ENCODE results near the gene KCNC1. TPM values are rescaled to one million over a fixed set of nuclear protein-coding genes. Genes with fewer than 3 reads are reported as not detected.

KCNC1 gene
- total and polyA plus RNA-seq, 2 experiments from 2014 or later = 0.11 TPM; not detected in 1

DNA sequence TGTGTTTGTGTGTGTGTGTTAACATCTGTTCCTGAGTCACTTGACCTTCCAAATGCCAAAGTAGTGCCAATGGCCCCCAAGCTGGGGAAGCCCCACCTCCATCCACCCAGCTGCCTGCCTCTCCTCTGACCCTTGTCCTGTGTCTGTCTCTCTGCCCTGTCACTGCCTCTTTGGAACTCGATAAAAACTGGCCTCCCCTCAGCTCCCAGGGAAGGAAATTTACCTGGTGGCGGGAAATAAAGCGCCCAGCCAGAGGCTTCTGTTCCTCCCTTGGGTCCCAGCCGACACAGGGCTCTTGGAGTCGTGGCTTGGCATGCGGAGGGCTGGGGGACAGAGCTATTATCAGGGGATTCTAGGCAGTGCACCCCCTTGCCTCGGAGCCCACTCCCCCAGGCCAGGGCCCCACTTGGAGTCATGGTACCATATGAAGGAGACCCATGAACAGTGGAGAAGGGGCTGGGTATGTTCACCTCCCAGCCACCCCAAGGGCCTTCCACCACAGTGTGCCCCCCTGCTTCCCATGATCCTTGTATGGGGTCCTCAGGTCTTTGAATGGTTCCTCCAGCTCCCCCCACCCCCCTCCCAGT, 6.2 kb downstream of the KCNC1 start:
- TF ChIP-seq, protein P1, sequence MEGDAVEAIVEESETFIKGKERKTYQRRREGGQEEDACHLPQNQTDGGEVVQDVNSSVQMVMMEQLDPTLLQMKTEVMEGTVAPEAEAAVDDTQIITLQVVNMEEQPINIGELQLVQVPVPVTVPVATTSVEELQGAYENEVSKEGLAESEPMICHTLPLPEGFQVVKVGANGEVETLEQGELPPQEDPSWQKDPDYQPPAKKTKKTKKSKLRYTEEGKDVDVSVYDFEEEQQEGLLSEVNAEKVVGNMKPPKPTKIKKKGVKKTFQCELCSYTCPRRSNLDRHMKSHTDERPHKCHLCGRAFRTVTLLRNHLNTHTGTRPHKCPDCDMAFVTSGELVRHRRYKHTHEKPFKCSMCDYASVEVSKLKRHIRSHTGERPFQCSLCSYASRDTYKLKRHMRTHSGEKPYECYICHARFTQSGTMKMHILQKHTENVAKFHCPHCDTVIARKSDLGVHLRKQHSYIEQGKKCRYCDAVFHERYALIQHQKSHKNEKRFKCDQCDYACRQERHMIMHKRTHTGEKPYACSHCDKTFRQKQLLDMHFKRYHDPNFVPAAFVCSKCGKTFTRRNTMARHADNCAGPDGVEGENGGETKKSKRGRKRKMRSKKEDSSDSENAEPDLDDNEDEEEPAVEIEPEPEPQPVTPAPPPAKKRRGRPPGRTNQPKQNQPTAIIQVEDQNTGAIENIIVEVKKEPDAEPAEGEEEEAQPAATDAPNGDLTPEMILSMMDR (conservative IDR thresholded peaks at IDR 0.05; ENCODE audit: low read depth in 2 of 2) = no peak
- TF ChIP-seq CREB1 (CRISPR knock-in tag; IDR thresholded peaks at IDR 0.05; ENCODE audit: low read depth) (no peak), POLR2AphosphoS5 (IDR thresholded peaks at IDR 0.05; ENCODE audit: low read depth) (no peak), ZNF331 (CRISPR knock-in tag; IDR thresholded peaks at IDR 0.05; ENCODE audit: low read depth) (no peak), ZNF114 (CRISPR knock-in tag; IDR thresholded peaks at IDR 0.05) (no peak), NANOG (IDR thresholded peaks at IDR 0.05; ENCODE audit: borderline replicate concordance) (no peak), EZH2phosphoT487 (IDR thresholded peaks at IDR 0.05; ENCODE audit: unreplicated experiment) (no peak), STAT1 (IDR thresholded peaks at IDR 0.05; ENCODE audit: unreplicated experiment) (no peak), JUNB (IDR thresholded peaks at IDR 0.05; ENCODE audit: unreplicated experiment) (no peak), EZH2 (IDR thresholded peaks at IDR 0.05; ENCODE audit: low read depth, unreplicated experiment) (no peak)
- TF ChIP-seq, protein P2, sequence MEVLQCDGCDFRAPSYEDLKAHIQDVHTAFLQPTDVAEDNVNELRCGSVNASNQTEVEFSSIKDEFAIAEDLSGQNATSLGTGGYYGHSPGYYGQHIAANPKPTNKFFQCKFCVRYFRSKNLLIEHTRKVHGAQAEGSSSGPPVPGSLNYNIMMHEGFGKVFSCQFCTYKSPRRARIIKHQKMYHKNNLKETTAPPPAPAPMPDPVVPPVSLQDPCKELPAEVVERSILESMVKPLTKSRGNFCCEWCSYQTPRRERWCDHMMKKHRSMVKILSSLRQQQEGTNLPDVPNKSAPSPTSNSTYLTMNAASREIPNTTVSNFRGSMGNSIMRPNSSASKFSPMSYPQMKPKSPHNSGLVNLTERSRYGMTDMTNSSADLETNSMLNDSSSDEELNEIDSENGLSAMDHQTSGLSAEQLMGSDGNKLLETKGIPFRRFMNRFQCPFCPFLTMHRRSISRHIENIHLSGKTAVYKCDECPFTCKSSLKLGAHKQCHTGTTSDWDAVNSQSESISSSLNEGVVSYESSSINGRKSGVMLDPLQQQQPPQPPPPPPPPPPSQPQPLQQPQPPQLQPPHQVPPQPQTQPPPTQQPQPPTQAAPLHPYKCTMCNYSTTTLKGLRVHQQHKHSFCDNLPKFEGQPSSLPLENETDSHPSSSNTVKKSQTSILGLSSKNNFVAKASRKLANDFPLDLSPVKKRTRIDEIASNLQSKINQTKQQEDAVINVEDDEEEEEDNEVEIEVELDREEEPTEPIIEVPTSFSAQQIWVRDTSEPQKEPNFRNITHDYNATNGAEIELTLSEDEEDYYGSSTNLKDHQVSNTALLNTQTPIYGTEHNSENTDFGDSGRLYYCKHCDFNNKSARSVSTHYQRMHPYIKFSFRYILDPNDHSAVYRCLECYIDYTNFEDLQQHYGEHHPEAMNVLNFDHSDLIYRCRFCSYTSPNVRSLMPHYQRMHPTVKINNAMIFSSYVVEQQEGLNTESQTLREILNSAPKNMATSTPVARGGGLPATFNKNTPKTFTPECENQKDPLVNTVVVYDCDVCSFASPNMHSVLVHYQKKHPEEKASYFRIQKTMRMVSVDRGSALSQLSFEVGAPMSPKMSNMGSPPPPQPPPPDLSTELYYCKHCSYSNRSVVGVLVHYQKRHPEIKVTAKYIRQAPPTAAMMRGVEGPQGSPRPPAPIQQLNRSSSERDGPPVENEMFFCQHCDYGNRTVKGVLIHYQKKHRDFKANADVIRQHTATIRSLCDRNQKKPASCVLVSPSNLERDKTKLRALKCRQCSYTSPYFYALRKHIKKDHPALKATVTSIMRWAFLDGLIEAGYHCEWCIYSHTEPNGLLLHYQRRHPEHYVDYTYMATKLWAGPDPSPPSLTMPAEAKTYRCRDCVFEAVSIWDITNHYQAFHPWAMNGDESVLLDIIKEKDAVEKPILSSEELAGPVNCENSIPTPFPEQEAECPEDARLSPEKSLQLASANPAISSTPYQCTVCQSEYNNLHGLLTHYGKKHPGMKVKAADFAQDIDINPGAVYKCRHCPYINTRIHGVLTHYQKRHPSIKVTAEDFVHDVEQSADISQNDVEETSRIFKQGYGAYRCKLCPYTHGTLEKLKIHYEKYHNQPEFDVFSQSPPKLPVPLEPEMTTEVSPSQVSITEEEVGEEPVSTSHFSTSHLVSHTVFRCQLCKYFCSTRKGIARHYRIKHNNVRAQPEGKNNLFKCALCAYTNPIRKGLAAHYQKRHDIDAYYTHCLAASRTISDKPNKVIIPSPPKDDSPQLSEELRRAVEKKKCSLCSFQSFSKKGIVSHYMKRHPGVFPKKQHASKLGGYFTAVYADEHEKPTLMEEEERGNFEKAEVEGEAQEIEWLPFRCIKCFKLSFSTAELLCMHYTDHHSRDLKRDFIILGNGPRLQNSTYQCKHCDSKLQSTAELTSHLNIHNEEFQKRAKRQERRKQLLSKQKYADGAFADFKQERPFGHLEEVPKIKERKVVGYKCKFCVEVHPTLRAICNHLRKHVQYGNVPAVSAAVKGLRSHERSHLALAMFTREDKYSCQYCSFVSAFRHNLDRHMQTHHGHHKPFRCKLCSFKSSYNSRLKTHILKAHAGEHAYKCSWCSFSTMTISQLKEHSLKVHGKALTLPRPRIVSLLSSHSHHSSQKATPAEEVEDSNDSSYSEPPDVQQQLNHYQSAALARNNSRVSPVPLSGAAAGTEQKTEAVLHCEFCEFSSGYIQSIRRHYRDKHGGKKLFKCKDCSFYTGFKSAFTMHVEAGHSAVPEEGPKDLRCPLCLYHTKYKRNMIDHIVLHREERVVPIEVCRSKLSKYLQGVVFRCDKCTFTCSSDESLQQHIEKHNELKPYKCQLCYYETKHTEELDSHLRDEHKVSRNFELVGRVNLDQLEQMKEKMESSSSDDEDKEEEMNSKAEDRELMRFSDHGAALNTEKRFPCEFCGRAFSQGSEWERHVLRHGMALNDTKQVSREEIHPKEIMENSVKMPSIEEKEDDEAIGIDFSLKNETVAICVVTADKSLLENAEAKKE (CRISPR knock-in tag; IDR thresholded peaks at IDR 0.05) = no peak
- TF ChIP-seq, protein P3, sequence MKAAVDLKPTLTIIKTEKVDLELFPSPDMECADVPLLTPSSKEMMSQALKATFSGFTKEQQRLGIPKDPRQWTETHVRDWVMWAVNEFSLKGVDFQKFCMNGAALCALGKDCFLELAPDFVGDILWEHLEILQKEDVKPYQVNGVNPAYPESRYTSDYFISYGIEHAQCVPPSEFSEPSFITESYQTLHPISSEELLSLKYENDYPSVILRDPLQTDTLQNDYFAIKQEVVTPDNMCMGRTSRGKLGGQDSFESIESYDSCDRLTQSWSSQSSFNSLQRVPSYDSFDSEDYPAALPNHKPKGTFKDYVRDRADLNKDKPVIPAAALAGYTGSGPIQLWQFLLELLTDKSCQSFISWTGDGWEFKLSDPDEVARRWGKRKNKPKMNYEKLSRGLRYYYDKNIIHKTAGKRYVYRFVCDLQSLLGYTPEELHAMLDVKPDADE (IDR thresholded peaks at IDR 0.05) = no peak
- TF ChIP-seq, protein P4, sequence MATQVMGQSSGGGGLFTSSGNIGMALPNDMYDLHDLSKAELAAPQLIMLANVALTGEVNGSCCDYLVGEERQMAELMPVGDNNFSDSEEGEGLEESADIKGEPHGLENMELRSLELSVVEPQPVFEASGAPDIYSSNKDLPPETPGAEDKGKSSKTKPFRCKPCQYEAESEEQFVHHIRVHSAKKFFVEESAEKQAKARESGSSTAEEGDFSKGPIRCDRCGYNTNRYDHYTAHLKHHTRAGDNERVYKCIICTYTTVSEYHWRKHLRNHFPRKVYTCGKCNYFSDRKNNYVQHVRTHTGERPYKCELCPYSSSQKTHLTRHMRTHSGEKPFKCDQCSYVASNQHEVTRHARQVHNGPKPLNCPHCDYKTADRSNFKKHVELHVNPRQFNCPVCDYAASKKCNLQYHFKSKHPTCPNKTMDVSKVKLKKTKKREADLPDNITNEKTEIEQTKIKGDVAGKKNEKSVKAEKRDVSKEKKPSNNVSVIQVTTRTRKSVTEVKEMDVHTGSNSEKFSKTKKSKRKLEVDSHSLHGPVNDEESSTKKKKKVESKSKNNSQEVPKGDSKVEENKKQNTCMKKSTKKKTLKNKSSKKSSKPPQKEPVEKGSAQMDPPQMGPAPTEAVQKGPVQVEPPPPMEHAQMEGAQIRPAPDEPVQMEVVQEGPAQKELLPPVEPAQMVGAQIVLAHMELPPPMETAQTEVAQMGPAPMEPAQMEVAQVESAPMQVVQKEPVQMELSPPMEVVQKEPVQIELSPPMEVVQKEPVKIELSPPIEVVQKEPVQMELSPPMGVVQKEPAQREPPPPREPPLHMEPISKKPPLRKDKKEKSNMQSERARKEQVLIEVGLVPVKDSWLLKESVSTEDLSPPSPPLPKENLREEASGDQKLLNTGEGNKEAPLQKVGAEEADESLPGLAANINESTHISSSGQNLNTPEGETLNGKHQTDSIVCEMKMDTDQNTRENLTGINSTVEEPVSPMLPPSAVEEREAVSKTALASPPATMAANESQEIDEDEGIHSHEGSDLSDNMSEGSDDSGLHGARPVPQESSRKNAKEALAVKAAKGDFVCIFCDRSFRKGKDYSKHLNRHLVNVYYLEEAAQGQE (IDR thresholded peaks at IDR 0.05; ENCODE audit: unreplicated experiment) = no peak

More for the DNA sequence above, 6.2 kb downstream of the KCNC1 start:
- H3K9me3 Mint-ChIP-seq = peaks cover 7% of the 10 kb centered on the region
- H3K27me3 ChIP-seq (ENCODE audit: insufficient read depth) = peaks cover 41% of the 10 kb centered on the region
- H3K79me2 ChIP-seq (replicated peaks; ENCODE audit: insufficient read depth) = no peaks in the 10 kb centered on the region
- peaks cover 15% of the 10 kb centered on the region for H3K4me1 ChIP-seq (ENCODE audit: insufficient read depth)
- no peak overlapping the region for H3K27ac Mint-ChIP-seq
- H3K9me2 ChIP-seq (ENCODE audit: insufficient read depth) = no peaks in the 10 kb centered on the region
- H3K4me1 Mint-ChIP-seq = peaks cover 11% of the 10 kb centered on the region
- no peaks in the 10 kb centered on the region; the same call in 1 of the 2 replicates for H3K36me3 ChIP-seq (ENCODE audit: insufficient read depth)
- H3K27me3 Mint-ChIP-seq (ENCODE audit: insufficient read depth, low read depth, poor library complexity) = peaks cover 35% of the 10 kb centered on the region
- ATAC-seq (no peak), DNase-seq (ENCODE audit: low spot score) (no peak)
- H3F3A ChIP-seq (replicated peaks; ENCODE audit: low read depth) = no peaks in the 10 kb centered on the region
- no peak overlapping the region for H3K27ac ChIP-seq (ENCODE audit: low read depth)
- H2AFZ ChIP-seq = no peak overlapping the region
- H3K4me2 ChIP-seq = no peak overlapping the region
- no peak overlapping the region for H3K4me3 Mint-ChIP-seq
- peaks cover 7% of the 10 kb centered on the region; the same call in 1 of the 2 replicates for H4K20me1 ChIP-seq (replicated peaks; ENCODE audit: insufficient read depth)
- H3K36me3 Mint-ChIP-seq (ENCODE audit: low read depth) = no peaks in the 10 kb centered on the region; the same call in 2 of the 3 replicates
- no peak overlapping the region for H3K4me3 ChIP-seq

Measured in GM23338 (cell line).